MM.1S (cell line): ENCODE results near the gene LHPP.

Experiments used
- DNase-seq: peaks from one replicate; pipeline ENCODE4 v3.0.0-alpha.2; 2015
- H2AFZ ChIP-seq: fragments of 300-600 bp; sonication (generic); 2 replicates; pipeline ENCODE4 v1.6.0; 2016; ENCODE audit warnings: antibody characterized with exemption, low read length
- H3F3A ChIP-seq: fragments of 300-600 bp; sonication (generic); 2 replicates; pipeline ENCODE4 v1.6.1; 2016; ENCODE audit warnings: mild to moderate bottlenecking, antibody characterized with exemption, low read length, moderate library complexity, mixed read lengths; ENCODE audit not compliant: insufficient read depth
- H3K27ac ChIP-seq: fragments of 300-600 bp; sonication (generic); 2 replicates; pipeline ENCODE4 v1.5.1; 2016; ENCODE audit warnings: mild to moderate bottlenecking, low read length
- H3K27me3 ChIP-seq: fragments of 300-600 bp; sonication (generic); replicated peaks from 2 replicates; pipeline ENCODE4 v1.6.0; 2016; ENCODE audit warnings: low read length; ENCODE audit not compliant: insufficient read depth
- H3K36me3 ChIP-seq: fragments of 300-600 bp; sonication (generic); replicated peaks from 2 replicates; pipeline ENCODE4 v1.6.1; 2016; ENCODE audit warnings: mild to moderate bottlenecking, low read length, mixed read lengths; ENCODE audit not compliant: insufficient read depth
- H3K4me1 ChIP-seq: fragments of 300-600 bp; sonication (generic); 2 replicates; pipeline ENCODE4 v1.6.1; 2016; ENCODE audit warnings: low read length, mixed read lengths
- H3K4me2 ChIP-seq: fragments of 300-600 bp; sonication (generic); 2 replicates; pipeline ENCODE4 v1.6.0; 2016; ENCODE audit warnings: low read depth, low read length
- H3K4me3 ChIP-seq: fragments of 300-600 bp; sonication (generic); 2 replicates; pipeline ENCODE4 v1.5.1; 2016; ENCODE audit warnings: low read length, mixed read lengths
- H3K79me2 ChIP-seq: fragments of 300-600 bp; sonication (generic); 2 replicates; pipeline ENCODE4 v1.6.1; 2016; ENCODE audit warnings: mixed run types, low read length, mixed read lengths
- H3K9ac ChIP-seq: fragments of 300-600 bp; sonication (generic); 2 replicates; pipeline ENCODE4 v1.6.1; 2016; ENCODE audit warnings: low read length, mixed read lengths
- H3K9me2 ChIP-seq: fragments of 300-600 bp; sonication (generic); replicated peaks from 2 replicates; pipeline ENCODE4 v1.6.1; 2016; ENCODE audit warnings: mild to moderate bottlenecking, low read length, mixed read lengths; ENCODE audit not compliant: insufficient read depth
- H3K9me3 ChIP-seq: fragments of 300-600 bp; sonication (generic); replicated peaks from 2 replicates; pipeline ENCODE4 v1.6.1; 2016; ENCODE audit warnings: mild to moderate bottlenecking, low read length, mixed read lengths; ENCODE audit not compliant: insufficient read depth
- H4K20me1 ChIP-seq: fragments of 300-600 bp; sonication (generic); 2 replicates; pipeline ENCODE4 v1.6.1; 2016; ENCODE audit warnings: mild to moderate bottlenecking, low read length, moderate library complexity, mixed read lengths; ENCODE audit not compliant: insufficient read depth
- CTCF ChIP-seq: fragments of 300-600 bp; sonication (generic); IDR thresholded peaks from 2 replicates; pipeline ENCODE4 v1.5.1; 2016; ENCODE audit warnings: antibody characterized with exemption, low read length, mixed read lengths
- EZH2 ChIP-seq: fragments of 300-600 bp; sonication (generic); optimal IDR thresholded peaks from 2 replicates; pipeline ENCODE3; 2017; ENCODE audit warnings: low read depth, mild to moderate bottlenecking, antibody characterized with exemption, low read length, mixed read lengths
- EZH2phosphoT487 ChIP-seq: fragments of 300-600 bp; sonication (generic); IDR thresholded peaks from 2 replicates; pipeline ENCODE4 v1.6.1; 2018; ENCODE audit warnings: antibody characterized with exemption, low read length

Gene LHPP

GRCh38 chr10:124596962-124597845 lies 135.6 kb downstream of the LHPP start:
- TF ChIP-seq EZH2, result no peak
- H3K27me3 ChIP-seq, result peaks cover 5% of the 10 kb centered on the region; the same call in 1 of the 2 replicates
- no peaks in the 10 kb centered on the region for H3K36me3 ChIP-seq
- H3K9ac ChIP-seq, result no peak overlapping the region
- no peaks in the 10 kb centered on the region for H3K79me2 ChIP-seq
- no peak overlapping the region for H3K27ac ChIP-seq
- no peaks in the 10 kb centered on the region for H3F3A ChIP-seq
- no peaks in the 10 kb centered on the region for H3K9me3 ChIP-seq
- no peak for DNase-seq
- no peak overlapping the region for H3K4me2 ChIP-seq
- no peaks in the 10 kb centered on the region for H3K4me1 ChIP-seq
- no peak overlapping the region for H2AFZ ChIP-seq
- H3K4me3 ChIP-seq, result no peak overlapping the region
- H4K20me1 ChIP-seq, result no peaks in the 10 kb centered on the region
- no peaks in the 10 kb centered on the region for H3K9me2 ChIP-seq

GRCh38 chr10:124597846-124598165 lies 136.2 kb downstream of the LHPP start:
- no peaks in the 10 kb centered on the region for H3K36me3 ChIP-seq
- H3K4me1 ChIP-seq, result no peaks in the 10 kb centered on the region
- H3K4me3 ChIP-seq, result no peak overlapping the region
- no peak overlapping the region for H3K27ac ChIP-seq
- no peaks in the 10 kb centered on the region for H3K79me2 ChIP-seq
- H4K20me1 ChIP-seq, result no peaks in the 10 kb centered on the region
- H3K27me3 ChIP-seq, result no peaks in the 10 kb centered on the region
- no peaks in the 10 kb centered on the region for H3K9me2 ChIP-seq
- H3K9me3 ChIP-seq, result no peaks in the 10 kb centered on the region
- no peak overlapping the region for H3K4me2 ChIP-seq
- no peak overlapping the region for H2AFZ ChIP-seq
- TF ChIP-seq CTCF, result no peak
- TF ChIP-seq EZH2, result no peak
- no peak for TF ChIP-seq EZH2phosphoT487
- no peak overlapping the region for H3K9ac ChIP-seq
- H3F3A ChIP-seq, result no peaks in the 10 kb centered on the region
- DNase-seq, result no peak

- H3K4me2 ChIP-seq, result no peak overlapping the region
- no peaks in the 10 kb centered on the region for H4K20me1 ChIP-seq
- TF ChIP-seq EZH2phosphoT487, result no peak
- no peak for TF ChIP-seq EZH2
- no peak for TF ChIP-seq CTCF
- no peak overlapping the region for H3K9ac ChIP-seq
- H3K4me3 ChIP-seq, result no peak overlapping the region
- no peak for DNase-seq
- no peaks in the 10 kb centered on the region for H3K9me2 ChIP-seq
- H2AFZ ChIP-seq, result no peak overlapping the region
- H3K4me1 ChIP-seq, result no peaks in the 10 kb centered on the region
- no peaks in the 10 kb centered on the region for H3K36me3 ChIP-seq
- H3F3A ChIP-seq, result no peaks in the 10 kb centered on the region
- H3K27me3 ChIP-seq, result no peaks in the 10 kb centered on the region
- no peaks in the 10 kb centered on the region for H3K9me3 ChIP-seq
- H3K79me2 ChIP-seq, result no peaks in the 10 kb centered on the region
- H3K27ac ChIP-seq, result no peak overlapping the region
These were observed 136.6 kb downstream of the LHPP start for GRCh38 chr10:124598196-124598595.

GRCh38 chr10:124598773-124599587 lies 137.4 kb downstream of the LHPP start:
- H3K27ac ChIP-seq, result no peak overlapping the region
- H3K79me2 ChIP-seq, result no peaks in the 10 kb centered on the region
- H2AFZ ChIP-seq, result no peak overlapping the region
- no peaks in the 10 kb centered on the region for H4K20me1 ChIP-seq
- H3K4me3 ChIP-seq, result no peak overlapping the region
- H3K27me3 ChIP-seq, result no peaks in the 10 kb centered on the region
- no peak overlapping the region for H3K9ac ChIP-seq
- TF ChIP-seq EZH2phosphoT487 (no peak), EZH2 (no peak), CTCF (no peak)
- no peak for DNase-seq
- H3K36me3 ChIP-seq, result no peaks in the 10 kb centered on the region
- no peaks in the 10 kb centered on the region for H3K9me2 ChIP-seq
- no peaks in the 10 kb centered on the region for H3F3A ChIP-seq
- H3K9me3 ChIP-seq, result no peaks in the 10 kb centered on the region
- H3K4me2 ChIP-seq, result no peak overlapping the region
- no peaks in the 10 kb centered on the region for H3K4me1 ChIP-seq
